ENCODE measurements around the gene IL31RA.

GRCh38 chr5:55864606-55865541, 13.7 kb downstream of the IL31RA start:
- TF ChIP-seq CTCF (IDR thresholded peaks at IDR 0.05) (no peak), POLR2A (IDR thresholded peaks at IDR 0.05) (no peak)

Data from uterus (tissue), 2 donors.